ENCODE data around the gene STRA6.

The STRA6 gene

GRCh38 chr15:74203914-74204431 is 1.4 kb upstream of the STRA6 start:
- Histone ChIP-seq H3K27me3 (ENCODE audit: insufficient read depth, low read length, poor library complexity, severe bottlenecking) (no peaks in the 10 kb centered on the region), H3K36me3 (ENCODE audit: insufficient read depth, low read length) (peaks cover 10% of the 10 kb centered on the region; the same call in 1 of the 2 replicates), H3K9me3 (ENCODE audit: insufficient read depth, low read depth, low read length) (no peaks in the 10 kb centered on the region), H3F3A (ENCODE audit: low read depth) (peaks cover 7% of the 10 kb centered on the region), H4K20me1 (ENCODE audit: insufficient read depth, low read length, poor library complexity, severe bottlenecking) (peaks cover 14% of the 10 kb centered on the region), H3K4me3 (ENCODE audit: low read length, poor library complexity, severe bottlenecking) (peak overlapping the region; percentile 75), H3K9ac (ENCODE audit: low read depth, low read length, poor library complexity, severe bottlenecking) (peak overlapping the region; percentile 90), H3K4me2 (ENCODE audit: low read depth, low read length, poor library complexity, severe bottlenecking) (peak overlapping the region; percentile 91), H3K79me2 (ENCODE audit: insufficient read depth, low read length) (peaks cover 93% of the 10 kb centered on the region), H3K9me2 (replicated peaks; ENCODE audit: low read depth, low read length) (no peaks in the 10 kb centered on the region), H2AFZ (ENCODE audit: low read length) (no peak overlapping the region), H3K4me1 (ENCODE audit: insufficient read depth, low read length, poor library complexity, severe bottlenecking) (peaks cover 78% of the 10 kb centered on the region)
- TF ChIP-seq, protein P1, sequence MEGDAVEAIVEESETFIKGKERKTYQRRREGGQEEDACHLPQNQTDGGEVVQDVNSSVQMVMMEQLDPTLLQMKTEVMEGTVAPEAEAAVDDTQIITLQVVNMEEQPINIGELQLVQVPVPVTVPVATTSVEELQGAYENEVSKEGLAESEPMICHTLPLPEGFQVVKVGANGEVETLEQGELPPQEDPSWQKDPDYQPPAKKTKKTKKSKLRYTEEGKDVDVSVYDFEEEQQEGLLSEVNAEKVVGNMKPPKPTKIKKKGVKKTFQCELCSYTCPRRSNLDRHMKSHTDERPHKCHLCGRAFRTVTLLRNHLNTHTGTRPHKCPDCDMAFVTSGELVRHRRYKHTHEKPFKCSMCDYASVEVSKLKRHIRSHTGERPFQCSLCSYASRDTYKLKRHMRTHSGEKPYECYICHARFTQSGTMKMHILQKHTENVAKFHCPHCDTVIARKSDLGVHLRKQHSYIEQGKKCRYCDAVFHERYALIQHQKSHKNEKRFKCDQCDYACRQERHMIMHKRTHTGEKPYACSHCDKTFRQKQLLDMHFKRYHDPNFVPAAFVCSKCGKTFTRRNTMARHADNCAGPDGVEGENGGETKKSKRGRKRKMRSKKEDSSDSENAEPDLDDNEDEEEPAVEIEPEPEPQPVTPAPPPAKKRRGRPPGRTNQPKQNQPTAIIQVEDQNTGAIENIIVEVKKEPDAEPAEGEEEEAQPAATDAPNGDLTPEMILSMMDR (conservative IDR thresholded peaks at IDR 0.05; ENCODE audit: low read length), result no peak
- TF ChIP-seq EZH2phosphoT487 (IDR thresholded peaks at IDR 0.05; ENCODE audit: borderline replicate concordance), result no peak

DNA sequence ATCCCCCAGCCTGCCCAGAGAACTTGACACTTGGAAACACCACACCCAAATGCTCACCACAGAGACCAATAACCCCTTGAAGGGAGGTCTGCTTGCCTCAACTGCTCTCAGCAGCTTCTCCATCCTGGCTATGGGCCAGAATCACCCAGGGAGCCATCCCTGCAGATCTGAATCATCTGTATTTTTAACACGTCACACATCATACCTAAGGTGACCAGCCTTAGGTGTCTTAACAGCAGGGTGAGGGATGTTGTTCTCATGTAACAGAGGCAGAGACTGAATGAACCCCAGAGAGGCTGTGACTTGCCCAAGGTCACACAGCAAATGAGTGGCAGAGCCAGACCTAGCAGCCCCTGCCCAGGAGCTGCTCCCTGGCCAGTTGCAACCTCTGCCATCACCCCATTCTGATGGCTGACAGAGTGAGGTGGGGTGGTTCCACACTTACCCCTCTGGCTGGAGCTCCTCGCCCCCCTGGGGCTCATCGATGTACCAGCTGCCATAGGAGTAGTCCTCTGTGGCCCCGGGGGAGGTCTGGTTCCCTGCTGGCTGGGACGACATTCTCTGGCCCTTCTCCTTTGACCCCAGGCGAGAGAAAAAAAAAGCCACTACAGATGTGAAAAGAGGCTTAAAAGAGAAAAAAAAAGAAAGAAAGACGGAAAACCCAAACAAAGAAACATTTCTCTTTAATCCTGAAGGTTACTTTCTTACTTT is 722 bp downstream of the STRA6 start:
- H3K36me3 ChIP-seq (ENCODE audit: insufficient read depth, low read length), result peaks cover 18% of the 10 kb centered on the region; the same call in 1 of the 2 replicates
- no peaks in the 10 kb centered on the region for H3K9me3 ChIP-seq (ENCODE audit: insufficient read depth, low read depth, low read length)
- H3K4me1 ChIP-seq (ENCODE audit: insufficient read depth, low read length, poor library complexity, severe bottlenecking), result peaks cover 62% of the 10 kb centered on the region
- H3K4me2 ChIP-seq (ENCODE audit: low read depth, low read length, poor library complexity, severe bottlenecking), result peak overlapping the region; percentile 91
- peak overlapping the region; percentile 75 for H3K4me3 ChIP-seq (ENCODE audit: low read length, poor library complexity, severe bottlenecking)
- H4K20me1 ChIP-seq (ENCODE audit: insufficient read depth, low read length, poor library complexity, severe bottlenecking), result peaks cover 14% of the 10 kb centered on the region
- no peaks in the 10 kb centered on the region for H3K9me2 ChIP-seq (replicated peaks; ENCODE audit: low read depth, low read length)
- TF ChIP-seq, protein P1 (conservative IDR thresholded peaks at IDR 0.05; ENCODE audit: low read length), result no peak
- no peak for TF ChIP-seq EZH2phosphoT487 (IDR thresholded peaks at IDR 0.05; ENCODE audit: borderline replicate concordance)
- H3K79me2 ChIP-seq (ENCODE audit: insufficient read depth, low read length), result peaks cover 83% of the 10 kb centered on the region
- H3F3A ChIP-seq (ENCODE audit: low read depth), result peaks cover 7% of the 10 kb centered on the region
- peak overlapping the region; percentile 90 for H3K9ac ChIP-seq (ENCODE audit: low read depth, low read length, poor library complexity, severe bottlenecking)
- no peak overlapping the region; the same call in 1 of the 2 replicates for H2AFZ ChIP-seq (ENCODE audit: low read length)
- no peaks in the 10 kb centered on the region for H3K27me3 ChIP-seq (ENCODE audit: insufficient read depth, low read length, poor library complexity, severe bottlenecking)

- H3K9me3 ChIP-seq (ENCODE audit: insufficient read depth, low read depth, low read length), result no peaks in the 10 kb centered on the region
- no peak for TF ChIP-seq EZH2phosphoT487 (IDR thresholded peaks at IDR 0.05; ENCODE audit: borderline replicate concordance)
- TF ChIP-seq, protein P1 (conservative IDR thresholded peaks at IDR 0.05; ENCODE audit: low read length), result no peak
- H3F3A ChIP-seq (ENCODE audit: low read depth), result peaks cover 7% of the 10 kb centered on the region
- peaks cover 14% of the 10 kb centered on the region for H4K20me1 ChIP-seq (ENCODE audit: insufficient read depth, low read length, poor library complexity, severe bottlenecking)
- H3K4me3 ChIP-seq (ENCODE audit: low read length, poor library complexity, severe bottlenecking), result peak overlapping the region; percentile 75
- peak overlapping the region; percentile 4 for H3K9ac ChIP-seq (ENCODE audit: low read depth, low read length, poor library complexity, severe bottlenecking)
- no peaks in the 10 kb centered on the region for H3K27me3 ChIP-seq (ENCODE audit: insufficient read depth, low read length, poor library complexity, severe bottlenecking)
- H3K4me2 ChIP-seq (ENCODE audit: low read depth, low read length, poor library complexity, severe bottlenecking), result peak overlapping the region; percentile 91
- peaks cover 53% of the 10 kb centered on the region for H3K4me1 ChIP-seq (ENCODE audit: insufficient read depth, low read length, poor library complexity, severe bottlenecking)
- H3K9me2 ChIP-seq (replicated peaks; ENCODE audit: low read depth, low read length), result no peaks in the 10 kb centered on the region
- peaks cover 25% of the 10 kb centered on the region; the same call in 1 of the 2 replicates for H3K36me3 ChIP-seq (ENCODE audit: insufficient read depth, low read length)
- peaks cover 74% of the 10 kb centered on the region for H3K79me2 ChIP-seq (ENCODE audit: insufficient read depth, low read length)
- no peak overlapping the region for H2AFZ ChIP-seq (ENCODE audit: low read length)
Measured at GRCh38 chr15:74200871-74201419, 1.6 kb downstream of the STRA6 start.
